Hindlimb muscle (tissue), 1 donor: Measurements from ENCODE around the gene FGD2. TPM values are rescaled to one million over a fixed set of nuclear protein-coding genes. Genes with fewer than 3 reads are reported as not detected.

Experiments used
- DNase-seq: peaks from one replicate; pipeline ENCODE4 v3.0.0-alpha.2; 2013
- polyA plus RNA-seq: library from polyadenylated mRNA; unstranded; fragments of 120-200 nt; gene quantifications from one replicate; pipeline ENCODE4 v1.2.1, GENCODE V29; 2013; ENCODE audit not compliant: insufficient read length

FGD2 gene
- polyA plus RNA-seq, 1 donor: 5.7 TPM

- peak; percentile 45 for DNase-seq
Measured at GRCh38 chr6:37059344-37060194, 54.1 kb downstream of the FGD2 start.

GRCh38 chr6:37060195-37060559, 54.7 kb downstream of the FGD2 start:
- DNase-seq: no peak

- no peak for DNase-seq
Measured at GRCh38 chr6:37061157-37061804, 55.8 kb downstream of the FGD2 start.

- no peak for DNase-seq
Measured at GRCh38 chr6:37062424-37062823, 57.0 kb downstream of the FGD2 start.

GRCh38 chr6:37068356-37069270, 63.2 kb downstream of the FGD2 start:
- no peak for DNase-seq

GRCh38 chr6:37069639-37070038, 64.2 kb downstream of the FGD2 start:
- DNase-seq: no peak

GRCh38 chr6:37072526-37072925, 67.1 kb downstream of the FGD2 start:
- DNase-seq: no peak

GRCh38 chr6:37074053-37074827, 68.8 kb downstream of the FGD2 start:
- no peak for DNase-seq

GRCh38 chr6:37077191-37077904, 71.9 kb downstream of the FGD2 start:
- peak; percentile 30 for DNase-seq

GRCh38 chr6:37077905-37078296, 72.4 kb downstream of the FGD2 start:
- peak; percentile 86 for DNase-seq

Other genes starting within 250 kb of the FGD2 start
- gene CPNE5, start 166.2 kb upstream of the FGD2 start, polyA plus RNA-seq: 16.9 TPM
- 28.8 TPM for gene PPIL1, start 130.9 kb upstream of the FGD2 start, polyA plus RNA-seq
- gene C6orf89, start 119.7 kb upstream of the FGD2 start, polyA plus RNA-seq: 30.9 TPM
- gene PI16, start 50.9 kb upstream of the FGD2 start, polyA plus RNA-seq: 17.2 TPM
- 107 TPM for gene MTCH1, start 19.5 kb upstream of the FGD2 start, polyA plus RNA-seq
- 21.7 TPM for gene PIM1, start 164.5 kb downstream of the FGD2 start, polyA plus RNA-seq